ENCODE results near the gene HBZ. TPM values are rescaled to one million over a fixed set of nuclear protein-coding genes. Genes with fewer than 3 reads are reported as not detected.
A peak's percentile ranks its signal among the peaks of the same experiment; 100 is the strongest.
"Not testable (repeated sequence)": the region's sequence is repeated elsewhere in the genome, so short reads cannot be mapped to it uniquely, and the experiment has no call there.

Gene HBZ
- total and polyA plus RNA-seq, 8 donors: not detected

DNA sequence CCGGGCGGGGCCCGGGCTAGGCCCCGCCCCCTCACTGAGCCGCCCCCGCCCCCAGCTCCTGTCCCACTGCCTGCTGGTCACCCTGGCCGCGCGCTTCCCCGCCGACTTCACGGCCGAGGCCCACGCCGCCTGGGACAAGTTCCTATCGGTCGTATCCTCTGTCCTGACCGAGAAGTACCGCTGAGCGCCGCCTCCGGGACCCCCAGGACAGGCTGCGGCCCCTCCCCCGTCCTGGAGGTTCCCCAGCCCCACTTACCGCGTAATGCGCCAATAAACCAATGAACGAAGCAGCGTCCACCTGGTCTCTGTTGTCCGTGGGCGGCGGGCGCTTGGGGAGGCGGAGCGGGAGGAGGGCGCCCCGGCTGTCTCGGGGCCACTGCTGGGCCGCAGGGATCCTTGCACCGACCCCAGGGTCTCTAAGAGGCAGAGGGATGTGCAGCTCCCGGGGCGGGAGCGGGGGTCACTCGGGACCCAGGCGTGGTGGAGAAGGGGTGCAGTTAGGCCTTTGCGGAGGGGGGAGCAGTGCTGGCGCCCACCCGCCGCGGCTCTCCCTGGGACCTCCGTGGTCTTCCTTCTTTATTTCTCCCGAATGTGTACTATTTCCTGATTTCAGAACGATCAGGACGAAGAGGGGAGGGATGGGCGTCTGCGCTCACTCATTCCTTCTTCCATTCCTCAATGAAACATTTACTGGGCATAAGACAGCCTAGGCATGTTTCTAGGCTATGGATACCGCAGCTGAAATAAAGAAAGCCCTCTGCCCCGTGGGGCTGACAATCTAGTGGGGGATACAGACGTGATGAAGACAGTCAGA lies 2.0 kb downstream of the HBZ start:
- TF ChIP-seq POLR2AphosphoS5 (IDR thresholded peaks at IDR 0.05) (no peak), POLR2A (IDR thresholded peaks at IDR 0.05) (no peak), EP300 (IDR thresholded peaks at IDR 0.05) (no peak)
- TF ChIP-seq, protein P1, sequence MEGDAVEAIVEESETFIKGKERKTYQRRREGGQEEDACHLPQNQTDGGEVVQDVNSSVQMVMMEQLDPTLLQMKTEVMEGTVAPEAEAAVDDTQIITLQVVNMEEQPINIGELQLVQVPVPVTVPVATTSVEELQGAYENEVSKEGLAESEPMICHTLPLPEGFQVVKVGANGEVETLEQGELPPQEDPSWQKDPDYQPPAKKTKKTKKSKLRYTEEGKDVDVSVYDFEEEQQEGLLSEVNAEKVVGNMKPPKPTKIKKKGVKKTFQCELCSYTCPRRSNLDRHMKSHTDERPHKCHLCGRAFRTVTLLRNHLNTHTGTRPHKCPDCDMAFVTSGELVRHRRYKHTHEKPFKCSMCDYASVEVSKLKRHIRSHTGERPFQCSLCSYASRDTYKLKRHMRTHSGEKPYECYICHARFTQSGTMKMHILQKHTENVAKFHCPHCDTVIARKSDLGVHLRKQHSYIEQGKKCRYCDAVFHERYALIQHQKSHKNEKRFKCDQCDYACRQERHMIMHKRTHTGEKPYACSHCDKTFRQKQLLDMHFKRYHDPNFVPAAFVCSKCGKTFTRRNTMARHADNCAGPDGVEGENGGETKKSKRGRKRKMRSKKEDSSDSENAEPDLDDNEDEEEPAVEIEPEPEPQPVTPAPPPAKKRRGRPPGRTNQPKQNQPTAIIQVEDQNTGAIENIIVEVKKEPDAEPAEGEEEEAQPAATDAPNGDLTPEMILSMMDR (IDR thresholded peaks at IDR 0.05): no peak
- DNase-seq: peak; percentile 29 to 70
- Histone ChIP-seq H3K27me3 (peaks cover 0 to 72% (median 22%) of the 10 kb centered on the region in 3 donors), H3K4me1 (peaks cover 8 to 11% (median 10%) of the 10 kb centered on the region in 4 donors), H3K27ac (no peak overlapping the region), H3K4me3 (peak overlapping the region; percentile 46 to 54 (median 50)), H3K36me3 (no peaks in the 10 kb centered on the region), H3K9me3 (no peaks in the 10 kb centered on the region)
- intact Hi-C loops (cut with DNase I; ENCODE audit: low total_unique reads): no loop called here
- 2 to 4% (median 3%) methylated on average over 28 to 52 of the region's 59 CpGs for WGBS, 5 donors

DNA sequence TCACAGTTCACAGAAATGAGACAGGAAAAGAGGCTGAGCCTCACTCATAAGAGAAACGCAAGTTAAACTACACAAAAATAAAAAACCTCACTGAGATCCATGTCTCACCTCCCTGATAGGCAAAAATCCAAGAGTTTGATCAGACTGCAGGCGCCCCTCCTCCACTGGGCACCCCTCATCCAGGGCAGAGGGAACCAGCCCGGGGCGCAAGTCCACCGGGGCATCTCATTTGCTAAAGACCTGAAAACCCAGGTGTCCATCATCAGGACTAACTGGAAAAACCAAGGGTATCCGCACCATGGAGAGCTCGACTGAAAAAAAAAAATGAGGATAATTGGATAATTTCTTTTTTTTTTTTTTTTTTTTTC lies 2.6 kb downstream of the HBZ start:
- Histone ChIP-seq H3K27ac (no peak overlapping the region), H3K9me3 (no peaks in the 10 kb centered on the region), H3K36me3 (no peaks in the 10 kb centered on the region), H3K27me3 (peaks cover 0 to 73% (median 22%) of the 10 kb centered on the region in 3 donors), H3K4me1 (peaks cover 8 to 11% (median 10%) of the 10 kb centered on the region in 4 donors), H3K4me3 (peak overlapping the region in 3 of 4 donors; percentile 48 to 54 (median 51))
- no peak for DNase-seq
- 58 to 78% (median 64%) methylated on average over 7 of the region's 7 CpGs for WGBS, 5 donors
- no peak for TF ChIP-seq EP300 (IDR thresholded peaks at IDR 0.05)
- no peak for TF ChIP-seq POLR2A (IDR thresholded peaks at IDR 0.05)
- TF ChIP-seq POLR2AphosphoS5 (IDR thresholded peaks at IDR 0.05): no peak
- TF ChIP-seq, protein P1 (IDR thresholded peaks at IDR 0.05): no peak
- intact Hi-C loops (cut with DNase I; ENCODE audit: low total_unique reads): no loop called here

DNA sequence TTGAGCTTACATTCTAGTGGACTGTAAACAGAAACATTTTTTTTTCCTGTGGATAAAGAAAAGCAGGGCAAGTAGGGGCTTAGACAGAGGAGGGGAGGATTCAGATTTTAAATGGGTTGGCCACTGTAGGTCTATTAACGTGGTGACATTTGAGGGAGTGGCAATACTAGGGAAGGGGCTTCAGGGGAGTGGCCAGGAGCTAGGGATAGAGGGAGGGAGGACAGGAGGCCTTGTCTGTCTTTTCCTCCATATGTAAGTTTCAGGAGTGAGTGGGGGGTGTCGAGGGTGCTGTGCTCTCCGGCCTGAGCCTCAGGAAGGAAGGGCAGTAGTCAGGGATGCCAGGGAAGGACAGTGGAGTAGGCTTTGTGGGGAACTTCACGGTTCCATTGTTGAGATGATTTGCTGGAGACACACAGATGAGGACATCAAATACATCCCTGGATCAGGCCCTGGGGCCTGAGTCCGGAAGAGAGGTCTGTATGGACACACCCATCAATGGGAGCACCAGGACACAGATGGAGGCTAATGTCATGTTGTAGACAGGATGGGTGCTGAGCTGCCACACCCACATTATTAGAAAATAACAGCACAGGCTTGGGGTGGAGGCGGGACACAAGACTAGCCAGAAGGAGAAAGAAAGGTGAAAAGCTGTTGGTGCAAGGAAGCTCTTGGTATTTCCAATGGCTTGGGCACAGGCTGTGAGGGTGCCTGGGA lies 6.8 kb downstream of the HBZ start:
- no peak for TF ChIP-seq POLR2A (IDR thresholded peaks at IDR 0.05)
- TF ChIP-seq, protein P1 (IDR thresholded peaks at IDR 0.05): no peak
- Histone ChIP-seq H3K36me3 (no peaks in the 10 kb centered on the region), H3K4me3 (no peak overlapping the region), H3K27me3 (peaks cover 0 to 85% (median 20%) of the 10 kb centered on the region in 3 donors), H3K4me1 (peaks cover 6 to 9% (median 9%) of the 10 kb centered on the region in 4 donors), H3K27ac (no peak overlapping the region), H3K9me3 (no peaks in the 10 kb centered on the region)
- DNase-seq: no peak
- WGBS, 5 donors: 39 to 49% (median 47%) methylated on average over 6 of the region's 6 CpGs
- intact Hi-C loops (cut with DNase I; ENCODE audit: low total_unique reads): no loop called here

DNA sequence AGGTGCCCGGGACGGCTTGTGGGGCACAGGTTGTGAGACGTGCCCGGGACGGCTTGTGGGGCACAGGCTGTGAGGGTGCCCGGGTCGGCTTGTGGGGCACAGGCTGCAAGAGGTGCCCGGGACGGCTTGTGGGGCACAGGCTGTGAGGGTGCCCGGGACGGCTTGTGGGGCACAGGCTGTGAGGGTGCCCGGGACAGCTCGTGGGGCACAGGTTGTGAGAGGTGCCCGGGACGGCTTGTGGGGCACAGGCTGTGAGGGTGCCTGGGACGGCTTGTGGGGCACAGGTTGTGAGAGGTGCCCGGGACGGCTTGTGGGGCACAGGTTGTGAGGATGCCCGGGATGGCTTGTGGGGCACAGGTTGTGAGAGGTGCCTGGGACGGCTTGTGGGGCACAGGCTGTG lies 7.8 kb downstream of the HBZ start:
- H3K27ac ChIP-seq; intact Hi-C loops (cut with DNase I; ENCODE audit: low total_unique reads); H3K36me3 ChIP-seq; H3K4me1 ChIP-seq; DNase-seq; H3K4me3 ChIP-seq; H3K9me3 ChIP-seq: not testable (repeated sequence)
- 67 to 96% (median 72%) methylated on average over 4 to 20 of the region's 20 CpGs for WGBS, 5 donors
- H3K27me3 ChIP-seq: peaks cover 0 to 80% (median 14%) of the 10 kb centered on the region in 3 donors
